Muscle of arm (tissue), 12 donors: ENCODE results near the gene GMCL2. TPM values are rescaled to one million over a fixed set of nuclear protein-coding genes. Genes with fewer than 3 reads are reported as not detected.

Experiments used
- DNase-seq: peaks from one replicate; pipeline ENCODE4 v3.0.0-alpha.2; 2013
- polyA plus RNA-seq, 12 donors: library from polyadenylated mRNA; unstranded; fragments of 120-200 nt; gene quantifications; one replicate each; pipeline ENCODE4 v1.2.1, GENCODE V29; 2013; ENCODE audit not compliant: insufficient read length in 12 of 12

The GMCL2 gene
- polyA plus RNA-seq, 12 donors: not detected

- no peak for DNase-seq
These were observed 35.1 kb upstream of the GMCL2 start for GRCh38 chr5:178222292-178222691.

DNA sequence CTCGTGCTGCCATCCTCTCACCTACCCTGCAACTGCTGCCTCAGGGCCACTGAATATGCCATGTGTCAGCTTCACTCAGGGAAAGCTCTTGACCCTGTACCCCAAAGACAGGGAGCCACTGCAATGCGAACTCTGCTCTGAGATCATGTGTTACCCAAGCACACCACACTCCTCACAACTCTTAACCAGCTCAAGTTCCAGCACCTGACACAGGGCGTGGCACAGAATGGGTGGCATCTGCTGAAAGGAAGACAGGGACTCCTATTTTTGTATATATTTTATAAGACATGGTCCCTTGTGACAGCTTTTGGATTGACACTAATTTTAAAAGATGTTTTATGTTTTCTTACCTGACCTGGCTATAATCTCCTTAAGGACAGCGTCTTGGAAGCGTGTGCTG is 34.7 kb upstream of the GMCL2 start:
- no peak for DNase-seq

DNA sequence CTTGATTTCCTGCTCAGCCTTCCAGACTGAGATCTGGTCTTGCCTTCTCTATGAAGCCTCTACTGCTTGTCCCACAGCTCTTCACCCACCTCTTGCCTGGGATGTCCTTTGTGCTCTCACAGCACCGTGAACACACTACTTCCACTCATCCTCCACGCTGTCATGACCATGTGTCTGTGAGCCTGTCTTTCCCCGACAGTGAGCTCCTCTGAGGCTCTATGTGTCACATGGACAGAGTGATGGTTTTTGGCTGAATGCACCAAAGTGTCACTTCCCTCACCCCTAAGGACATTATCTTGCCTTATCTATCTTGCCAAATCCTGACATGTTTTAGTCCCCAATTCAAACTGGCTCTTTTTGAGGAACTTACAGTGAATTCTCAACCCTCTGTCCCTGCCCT is 34.1 kb upstream of the GMCL2 start:
- no peak for DNase-seq

GRCh38 chr5:178218827-178219226 is 31.7 kb upstream of the GMCL2 start:
- no peak for DNase-seq

DNA sequence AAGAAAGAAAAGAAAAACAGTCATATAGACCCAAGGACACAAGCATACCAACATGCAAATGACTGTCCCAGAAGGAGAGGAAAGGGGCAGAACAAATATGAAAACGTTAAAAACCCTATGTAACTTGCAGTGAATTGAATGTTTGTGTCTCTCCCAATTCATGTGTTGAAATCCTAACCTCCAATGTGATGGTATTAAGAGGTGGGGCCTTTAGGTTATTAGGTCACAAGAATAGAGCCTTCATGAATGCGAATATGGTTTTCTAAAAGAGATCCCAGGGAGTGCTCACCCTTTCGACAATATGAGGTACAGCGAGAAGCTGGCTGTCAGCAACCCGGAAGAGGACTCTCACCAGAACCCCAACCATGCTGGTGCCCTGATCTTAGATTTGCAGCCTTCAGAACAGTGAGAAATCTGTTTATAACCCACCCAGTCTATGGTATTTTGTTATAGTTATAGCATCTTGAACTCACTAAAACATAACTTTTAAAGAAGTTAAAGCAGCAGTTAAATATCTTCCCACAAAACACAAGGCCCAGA is 31.1 kb upstream of the GMCL2 start:
- no peak for DNase-seq

DNA sequence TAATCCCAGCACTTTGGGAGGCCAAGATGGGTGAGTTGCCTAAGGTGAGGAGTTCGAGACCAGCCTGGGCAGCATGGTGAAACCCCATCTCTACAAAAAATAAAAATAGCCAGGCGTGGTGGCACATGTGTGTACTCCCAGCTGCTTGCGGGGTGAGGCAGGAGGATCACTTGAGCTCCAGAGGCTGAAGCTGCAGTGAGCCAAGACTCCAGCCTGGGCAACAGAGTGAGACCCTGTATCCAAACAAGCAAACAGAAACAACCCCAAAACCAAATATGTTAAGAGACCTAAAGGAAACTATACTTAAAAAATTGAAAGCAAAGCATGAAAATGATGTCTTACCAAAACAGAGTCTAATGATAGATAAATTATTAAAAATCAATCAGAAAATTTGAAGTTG is 29.6 kb upstream of the GMCL2 start:
- DNase-seq: no peak

GRCh38 chr5:178216088-178216534 is 28.9 kb upstream of the GMCL2 start:
- no peak for DNase-seq

DNA sequence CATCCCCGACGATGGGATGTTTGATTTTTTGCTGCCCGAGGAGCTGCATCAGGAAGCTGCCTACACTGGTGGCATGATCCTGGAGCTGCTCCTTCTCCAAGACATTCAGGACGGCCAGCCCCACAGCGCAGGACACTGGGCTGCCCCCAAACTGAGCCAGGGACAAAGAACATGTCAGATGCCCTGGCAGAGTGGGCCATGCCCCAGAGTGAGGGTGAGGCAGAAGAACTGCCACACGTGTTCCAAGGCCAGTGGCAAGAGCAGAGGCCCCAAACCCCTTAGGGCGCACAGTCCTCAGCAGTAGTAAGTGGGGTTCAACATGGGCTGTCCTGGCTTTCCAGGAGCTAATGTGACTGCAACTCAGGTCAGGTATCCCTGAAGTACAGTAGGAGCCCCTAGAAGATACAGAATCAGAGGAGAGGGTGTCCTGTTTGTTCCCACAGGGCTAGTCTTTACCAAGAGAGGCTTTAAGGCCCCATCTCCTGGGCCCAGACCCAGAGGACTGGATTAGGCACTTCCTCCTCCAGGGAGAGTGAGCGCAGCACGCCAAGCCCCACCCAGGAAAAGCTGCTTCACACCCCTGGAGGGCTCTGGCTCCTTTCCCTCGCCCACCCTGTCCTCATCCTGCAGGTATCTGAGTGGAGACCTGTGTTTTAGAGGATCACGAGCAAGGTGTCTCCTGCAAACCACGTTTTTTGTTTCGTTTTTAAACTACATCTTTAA is 28.3 kb upstream of the GMCL2 start:
- DNase-seq: no peak

DNA sequence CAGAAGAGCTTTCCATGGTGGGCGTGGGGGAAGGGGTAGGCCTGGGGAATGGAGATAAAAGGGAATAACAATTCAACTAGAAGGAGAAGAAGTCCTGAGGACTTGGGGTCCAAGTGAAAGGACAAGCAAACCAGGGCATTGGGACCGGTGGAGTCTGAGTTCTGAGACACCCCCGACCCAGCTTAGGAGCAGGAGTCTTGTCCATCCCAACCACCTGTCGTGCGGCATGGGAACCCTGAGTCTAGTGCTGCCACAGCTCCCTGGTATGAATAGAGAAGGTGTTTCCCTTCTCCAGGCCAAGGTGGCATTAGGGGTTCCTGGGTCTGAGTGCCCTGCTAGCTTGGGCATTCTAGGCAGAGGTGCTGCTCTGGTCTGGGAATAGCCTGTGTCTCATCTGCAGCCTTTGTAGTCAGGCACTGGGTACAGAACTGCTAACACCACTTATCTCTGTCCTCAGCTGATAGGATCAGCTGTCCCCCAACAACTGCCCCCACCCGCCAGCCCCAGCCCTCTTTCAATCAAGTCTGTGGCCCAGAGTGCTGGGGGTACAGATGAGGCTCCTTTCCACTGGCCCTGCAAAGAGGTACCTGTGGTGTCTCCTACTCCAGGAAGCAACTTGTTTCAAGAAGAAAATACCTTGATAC is 27.1 kb upstream of the GMCL2 start:
- DNase-seq: no peak

- DNase-seq: no peak
These were observed 26.6 kb upstream of the GMCL2 start for GRCh38 chr5:178213748-178214151.

DNA sequence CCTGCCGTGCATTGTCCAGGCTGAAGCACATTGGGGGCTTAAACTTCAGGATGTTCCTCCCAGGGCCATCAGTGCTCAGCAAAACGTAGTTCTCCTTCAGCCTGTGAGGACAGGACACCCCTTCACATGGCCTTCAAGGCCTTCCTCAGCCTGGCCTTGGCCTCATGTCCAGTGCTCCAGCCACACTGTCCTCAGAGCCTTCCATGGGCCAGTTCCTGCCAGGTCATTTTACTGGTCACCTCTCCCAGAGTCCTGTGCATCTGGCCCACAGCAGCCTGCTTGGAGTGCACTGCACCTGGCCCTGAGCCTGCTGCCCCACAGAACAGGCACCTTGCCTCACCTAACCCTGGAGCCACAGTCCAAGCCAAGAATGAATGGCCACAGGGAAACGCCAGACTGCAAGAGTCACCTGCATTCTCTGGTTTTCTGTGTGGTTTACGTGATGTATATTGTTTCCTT is 25.9 kb upstream of the GMCL2 start:
- no peak for DNase-seq

- DNase-seq: no peak
These were observed 25.3 kb upstream of the GMCL2 start for GRCh38 chr5:178212241-178213002.

- no peak for DNase-seq
These were observed 24.2 kb upstream of the GMCL2 start for GRCh38 chr5:178211095-178212048.

- no peak for DNase-seq
These were observed 23.5 kb upstream of the GMCL2 start for GRCh38 chr5:178210686-178211085.

GRCh38 chr5:178210073-178210535 is 22.9 kb upstream of the GMCL2 start:
- no peak for DNase-seq

- no peak for DNase-seq
These were observed 22.3 kb upstream of the GMCL2 start for GRCh38 chr5:178209334-178210072.

DNA sequence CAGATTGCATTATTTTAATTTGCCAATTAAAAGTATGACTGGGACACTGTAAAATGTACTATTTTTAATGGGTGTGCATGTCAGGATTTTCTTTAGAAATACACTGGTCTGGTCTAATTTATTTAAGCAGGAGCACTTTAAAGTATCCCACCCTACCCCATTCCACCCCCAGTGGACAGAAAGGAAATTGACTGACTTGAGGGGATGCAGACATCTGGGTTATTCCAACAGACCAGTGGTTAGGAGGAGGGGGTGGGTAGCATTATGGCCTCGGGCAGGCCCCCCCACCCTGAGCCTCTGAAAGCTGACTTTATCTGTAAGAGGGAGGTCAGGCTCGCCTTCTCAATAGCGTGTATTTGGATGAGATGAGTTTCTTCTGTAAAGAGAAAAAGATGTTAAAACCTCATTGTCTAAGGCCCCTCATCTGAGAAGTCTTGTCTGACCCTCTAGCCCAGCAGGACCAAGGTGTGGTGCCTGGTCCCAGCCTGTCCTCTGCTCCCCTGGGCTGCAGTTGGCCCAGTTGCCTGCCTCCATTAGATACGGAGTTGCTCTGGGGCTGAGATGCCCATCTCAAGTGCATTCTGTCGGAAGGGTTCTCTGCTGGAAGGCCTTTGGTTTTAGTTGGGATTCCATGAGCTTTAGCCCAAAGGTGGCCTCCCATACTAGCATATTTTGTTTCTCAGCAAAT is 21.5 kb upstream of the GMCL2 start:
- no peak for DNase-seq

GRCh38 chr5:178207917-178208280 is 20.7 kb upstream of the GMCL2 start:
- no peak for DNase-seq

DNA sequence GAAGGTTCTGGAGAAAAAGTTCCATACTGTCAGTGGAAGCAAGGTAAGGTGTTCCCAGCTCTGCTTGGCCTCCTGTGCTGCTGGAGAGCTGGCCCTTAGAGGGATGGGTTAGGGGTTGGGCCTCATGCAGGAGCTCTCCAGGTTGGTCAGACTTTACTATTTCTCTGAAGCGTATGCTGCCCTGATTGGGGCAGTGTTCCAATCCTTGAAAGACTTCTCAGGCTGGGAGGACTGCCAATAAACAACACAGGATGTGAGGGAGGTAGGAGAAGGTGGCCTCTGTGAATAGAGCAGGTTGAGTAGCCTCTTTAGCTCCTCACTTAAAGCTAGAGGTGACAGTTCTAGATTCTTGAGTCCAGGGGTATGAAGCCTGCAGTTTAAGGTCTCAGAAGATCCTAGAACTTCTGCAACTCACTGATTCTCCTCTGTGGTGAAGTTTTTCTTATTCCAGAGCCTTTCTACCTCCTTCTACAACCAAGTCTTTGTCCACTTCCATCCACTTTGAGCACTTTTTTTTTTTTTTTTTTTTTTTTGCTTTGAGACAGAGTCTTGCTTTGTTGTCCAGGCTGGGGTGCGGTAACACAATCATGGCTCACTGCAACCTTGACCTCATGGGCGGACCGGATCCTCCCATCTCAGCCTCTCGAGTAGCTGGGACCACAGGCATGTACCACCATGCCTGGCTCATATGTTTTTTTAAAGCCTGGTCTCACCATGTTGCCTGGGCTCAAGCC is 20.2 kb upstream of the GMCL2 start:
- DNase-seq: no peak
